Suprapubic skin (tissue), 4 donors: ENCODE data around the gene ACVR2A. TPM values are rescaled to one million over a fixed set of nuclear protein-coding genes. Genes with fewer than 3 reads are reported as not detected.

ENCODE experiments used
- DNase-seq, 2 donors: peaks; one replicate each; pipeline ENCODE4 v3.0.0-alpha.2; 2019; ENCODE audit warnings: low spot score in 2 of 2
- H3K27ac ChIP-seq: fragments of 200-600 bp; sonication (generic); one replicate; pipeline ENCODE4 v1.5.1; 2019
- H3K27me3 ChIP-seq: fragments of 200-600 bp; sonication (generic); one replicate; pipeline ENCODE4 v1.5.1; 2019
- H3K36me3 ChIP-seq: fragments of 200-600 bp; sonication (generic); one replicate; pipeline ENCODE4 v1.5.1; 2019
- H3K4me1 ChIP-seq: fragments of 200-600 bp; sonication (generic); one replicate; pipeline ENCODE4 v1.5.1; 2019
- H3K4me3 ChIP-seq: fragments of 200-600 bp; sonication (generic); one replicate; pipeline ENCODE4 v1.5.1; 2019; ENCODE audit warnings: mild to moderate bottlenecking
- H3K9me3 ChIP-seq: fragments of 200-600 bp; sonication (generic); one replicate; pipeline ENCODE4 v1.5.1; 2019
- EP300 ChIP-seq: sonication (generic); formaldehyde crosslinking; IDR thresholded peaks from one replicate; pipeline ENCODE4 v1.6.1; 2017; ENCODE audit warnings: antibody characterized with exemption
- POLR2A ChIP-seq, 2 donors: fragments of 450-650 bp; IDR thresholded peaks; one replicate each; pipeline ENCODE4 v1.6.1; 2017; ENCODE audit warnings: antibody characterized with exemption in 2 of 2, mild to moderate bottlenecking in 2 of 2, moderate library complexity in 2 of 2
- POLR2AphosphoS5 ChIP-seq, 3 donors: sonication (generic); formaldehyde crosslinking; IDR thresholded peaks; one replicate each; pipeline ENCODE4 v1.6.1; 2017; ENCODE audit warnings: antibody characterized with exemption in 3 of 3
- WGBS: methylation state at CpG from one replicate; pipeline ENCODE4 v1.1.5; 2018; 5-methylcytosine and 5-hydroxymethylcytosine counted together
- total RNA-seq, 4 donors: library from RNA; depleted of rRNA; stranded (reverse); fragments of >200 nt; gene quantifications; one replicate each; pipeline ENCODE4 v1.1.0, GENCODE V29; 2016
- TF ChIP-seq, protein P1 (sequence below), 2 donors: fragments of 200-600 bp in 1 of 2; fragments of 450-650 bp in 1 of 2; sonication (generic) in 1 of 2; IDR thresholded peaks; one replicate each; pipeline ENCODE4 v1.5.1; 2016 to 2019; ENCODE audit warnings: antibody characterized with exemption in 2 of 2, mild to moderate bottlenecking in 1 of 2, moderate library complexity in 1 of 2

ACVR2A gene
- total RNA-seq, 4 donors from 2014 or later, result 38.7 to 123 (median 45.0) TPM

DNA sequence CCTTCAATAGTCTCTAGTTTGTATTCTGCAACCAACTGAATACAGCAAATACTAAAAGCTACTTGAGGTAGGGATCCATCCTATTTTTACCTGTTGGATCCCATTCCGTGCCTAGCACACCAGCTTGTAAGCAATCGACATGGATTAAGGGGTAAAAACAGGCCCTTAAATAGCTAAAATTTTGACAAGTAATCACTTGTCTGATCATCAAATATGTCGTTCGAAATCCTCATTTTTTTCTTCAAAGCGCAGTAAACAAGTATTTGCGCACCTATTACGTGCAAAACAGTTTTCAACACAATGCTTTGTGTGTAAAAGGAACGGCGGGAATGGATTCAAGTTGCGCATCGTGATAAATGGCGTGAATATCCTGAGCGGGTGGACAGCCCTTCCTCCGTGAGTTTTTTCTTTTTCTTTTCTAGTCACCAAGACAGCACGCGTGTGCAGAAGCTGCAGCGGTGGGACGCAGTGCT lies 1.4 kb upstream of the ACVR2A start:
- 3% methylated on average over 17 of the region's 18 CpGs for WGBS
- no peaks in the 10 kb centered on the region for H3K27me3 ChIP-seq
- DNase-seq, result no peak
- no peaks in the 10 kb centered on the region for H3K36me3 ChIP-seq
- H3K4me1 ChIP-seq, result peaks cover 42% of the 10 kb centered on the region
- peak overlapping the region; percentile 89 for H3K4me3 ChIP-seq
- TF ChIP-seq POLR2AphosphoS5 (IDR thresholded peaks at IDR 0.05), result no peak
- H3K9me3 ChIP-seq, result no peaks in the 10 kb centered on the region
- H3K27ac ChIP-seq, result peak overlapping the region; percentile 99

- peak; percentile 95 to 96 for DNase-seq
- Histone ChIP-seq H3K36me3 (no peaks in the 10 kb centered on the region), H3K4me3 (peak overlapping the region; percentile 89), H3K9me3 (no peaks in the 10 kb centered on the region), H3K27me3 (no peaks in the 10 kb centered on the region), H3K4me1 (peaks cover 42% of the 10 kb centered on the region), H3K27ac (peak overlapping the region; percentile 99)
- WGBS, result under 1% methylated on average over 49 of the region's 113 CpGs
- TF ChIP-seq, protein P1, sequence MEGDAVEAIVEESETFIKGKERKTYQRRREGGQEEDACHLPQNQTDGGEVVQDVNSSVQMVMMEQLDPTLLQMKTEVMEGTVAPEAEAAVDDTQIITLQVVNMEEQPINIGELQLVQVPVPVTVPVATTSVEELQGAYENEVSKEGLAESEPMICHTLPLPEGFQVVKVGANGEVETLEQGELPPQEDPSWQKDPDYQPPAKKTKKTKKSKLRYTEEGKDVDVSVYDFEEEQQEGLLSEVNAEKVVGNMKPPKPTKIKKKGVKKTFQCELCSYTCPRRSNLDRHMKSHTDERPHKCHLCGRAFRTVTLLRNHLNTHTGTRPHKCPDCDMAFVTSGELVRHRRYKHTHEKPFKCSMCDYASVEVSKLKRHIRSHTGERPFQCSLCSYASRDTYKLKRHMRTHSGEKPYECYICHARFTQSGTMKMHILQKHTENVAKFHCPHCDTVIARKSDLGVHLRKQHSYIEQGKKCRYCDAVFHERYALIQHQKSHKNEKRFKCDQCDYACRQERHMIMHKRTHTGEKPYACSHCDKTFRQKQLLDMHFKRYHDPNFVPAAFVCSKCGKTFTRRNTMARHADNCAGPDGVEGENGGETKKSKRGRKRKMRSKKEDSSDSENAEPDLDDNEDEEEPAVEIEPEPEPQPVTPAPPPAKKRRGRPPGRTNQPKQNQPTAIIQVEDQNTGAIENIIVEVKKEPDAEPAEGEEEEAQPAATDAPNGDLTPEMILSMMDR (IDR thresholded peaks at IDR 0.05), result peak in 1 of 2 donors; percentile 13
- no peak for TF ChIP-seq EP300
- TF ChIP-seq POLR2AphosphoS5 (IDR thresholded peaks at IDR 0.05), result peak in 1 of 3 donors; percentile 22
- peak in 1 of 2 donors; percentile 59 for TF ChIP-seq POLR2A (IDR thresholded peaks at IDR 0.05)
Measured at GRCh38 chr2:147843864-147844696, 749 bp upstream of the ACVR2A start.

- Histone ChIP-seq H3K27ac (peak overlapping the region; percentile 99), H3K4me3 (peak overlapping the region; percentile 89), H3K36me3 (no peaks in the 10 kb centered on the region), H3K27me3 (no peaks in the 10 kb centered on the region), H3K4me1 (peaks cover 55% of the 10 kb centered on the region), H3K9me3 (no peaks in the 10 kb centered on the region)
- WGBS, result 2% methylated on average over 14 of the region's 14 CpGs
- TF ChIP-seq, protein P1 (IDR thresholded peaks at IDR 0.05), result no peak
- TF ChIP-seq EP300, result no peak
- TF ChIP-seq POLR2A (IDR thresholded peaks at IDR 0.05), result no peak
- TF ChIP-seq POLR2AphosphoS5 (IDR thresholded peaks at IDR 0.05), result no peak
- no peak for DNase-seq
Measured at GRCh38 chr2:147845411-147845971, 662 bp downstream of the ACVR2A start.

- no peak for DNase-seq
- WGBS, result 14% methylated on average over 5 of the region's 5 CpGs
- Histone ChIP-seq H3K27ac (peak overlapping the region; percentile 99), H3K4me1 (peaks cover 65% of the 10 kb centered on the region), H3K27me3 (no peaks in the 10 kb centered on the region), H3K9me3 (no peaks in the 10 kb centered on the region), H3K4me3 (peak overlapping the region; percentile 89), H3K36me3 (no peaks in the 10 kb centered on the region)
- TF ChIP-seq EP300 (no peak), POLR2A (IDR thresholded peaks at IDR 0.05) (no peak), POLR2AphosphoS5 (IDR thresholded peaks at IDR 0.05) (no peak)
- TF ChIP-seq, protein P1 (IDR thresholded peaks at IDR 0.05), result no peak
Measured at GRCh38 chr2:147846412-147847081, 1.7 kb downstream of the ACVR2A start.

GRCh38 chr2:147847746-147848391 lies 3.0 kb downstream of the ACVR2A start:
- TF ChIP-seq, protein P1 (IDR thresholded peaks at IDR 0.05), result no peak
- TF ChIP-seq POLR2AphosphoS5 (IDR thresholded peaks at IDR 0.05), result no peak
- no peak for TF ChIP-seq POLR2A (IDR thresholded peaks at IDR 0.05)
- TF ChIP-seq EP300, result no peak
- no peak overlapping the region for H3K27ac ChIP-seq
- H3K36me3 ChIP-seq, result no peaks in the 10 kb centered on the region
- H3K27me3 ChIP-seq, result no peaks in the 10 kb centered on the region
- peaks cover 59% of the 10 kb centered on the region for H3K4me1 ChIP-seq
- H3K4me3 ChIP-seq, result no peak overlapping the region
- no peak for DNase-seq
- no peaks in the 10 kb centered on the region for H3K9me3 ChIP-seq
